IPS-NIHi7 (cell line): ENCODE results near the gene IQCF2.
"Not testable (repeated sequence)": the region's sequence is repeated elsewhere in the genome, so short reads cannot be mapped to it uniquely, and the experiment has no call there.

Source experiments
- DNase-seq: peaks from one replicate; pipeline ENCODE4 v3.0.0; 2012; ENCODE audit warnings: mixed read lengths; ENCODE audit errors: extremely low spot score

Gene IQCF2

GRCh38 chr3:51876186-51876585 lies 14.8 kb downstream of the IQCF2 start:
- no peak for DNase-seq

DNA sequence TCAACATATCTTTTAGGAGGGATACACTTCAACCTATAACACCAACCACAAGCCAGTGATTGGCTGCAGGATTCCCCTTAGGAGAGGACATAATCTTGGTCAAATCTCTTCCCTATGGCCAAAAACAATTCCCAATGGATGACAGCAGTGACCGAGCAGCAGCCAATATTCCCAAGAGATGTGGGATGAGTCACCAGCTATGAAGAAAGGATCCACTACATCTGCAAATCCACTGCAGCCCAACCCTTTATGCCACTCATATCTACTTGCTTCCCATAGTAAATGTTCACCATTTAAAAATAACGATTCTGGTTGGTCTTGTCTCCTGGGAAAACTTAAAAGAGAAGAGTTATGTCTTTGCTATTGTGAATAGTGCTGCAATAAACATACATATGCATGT lies 18.5 kb downstream of the IQCF2 start:
- DNase-seq: no peak

DNA sequence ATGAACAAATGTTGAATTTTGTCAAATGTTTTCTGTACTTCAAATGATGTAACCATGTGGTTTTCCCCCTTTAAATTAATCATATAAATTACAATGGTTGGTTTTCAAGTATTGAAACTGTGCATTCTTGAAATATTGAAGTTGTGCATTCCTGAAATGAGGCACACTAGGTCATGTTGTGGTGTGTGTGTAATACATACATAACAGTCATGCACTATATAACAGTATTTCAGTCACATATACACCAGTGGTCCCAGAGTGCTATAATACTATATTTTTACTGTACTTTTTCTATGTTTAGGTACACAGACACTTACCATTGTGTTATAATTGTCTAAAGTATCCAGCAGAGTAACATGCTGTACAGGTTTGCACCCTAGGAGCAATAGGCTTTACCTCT lies 25.0 kb downstream of the IQCF2 start:
- no peak for DNase-seq

DNA sequence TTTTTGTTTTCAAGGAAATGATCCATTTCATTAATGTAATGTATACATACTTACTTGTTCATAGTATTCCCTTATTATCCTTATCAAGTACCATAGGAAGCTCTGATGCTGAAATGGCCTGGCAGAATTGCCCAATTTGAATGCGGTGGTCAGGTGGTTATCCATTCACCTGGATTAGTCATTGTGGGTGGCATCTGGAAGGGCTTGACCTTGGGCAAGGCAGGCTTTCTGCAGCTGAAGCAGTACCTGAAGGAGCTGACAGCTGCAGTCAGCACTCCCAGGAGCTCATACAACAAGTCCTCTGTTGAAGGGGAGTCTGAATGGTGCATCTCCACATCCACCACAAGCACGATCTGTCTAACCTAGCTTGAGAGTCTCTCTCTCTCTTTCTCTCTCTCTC lies 26.2 kb downstream of the IQCF2 start:
- no peak for DNase-seq

DNA sequence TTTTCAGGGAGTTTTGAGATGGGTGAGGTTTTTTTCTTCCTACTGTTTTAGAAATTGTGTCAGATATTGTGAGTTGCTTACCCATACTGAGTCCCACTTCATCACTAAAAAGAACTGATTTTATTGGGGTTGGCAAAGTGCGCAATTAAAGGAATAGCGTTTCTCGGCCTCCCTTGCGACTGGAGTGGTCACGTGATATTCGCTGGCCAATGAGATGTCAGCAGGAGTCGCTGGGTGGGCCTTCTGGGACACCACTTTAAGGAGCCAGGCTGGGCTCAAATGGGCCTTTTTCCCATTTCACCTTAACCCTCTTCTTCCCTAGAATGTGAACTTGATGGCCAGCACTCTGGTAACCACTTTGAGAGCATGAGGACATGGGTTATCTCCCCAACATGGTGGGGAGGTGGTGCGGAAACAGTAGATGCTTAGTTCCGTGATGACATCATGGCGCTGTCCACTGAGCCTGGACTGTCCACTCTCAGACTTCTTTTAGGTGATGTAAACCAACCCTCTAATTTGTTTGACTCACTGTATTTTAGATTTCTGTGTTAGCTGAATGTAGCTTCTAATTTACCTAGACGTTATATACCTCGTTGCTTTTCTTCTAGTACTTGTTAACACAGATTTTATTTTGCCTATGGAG lies 27.2 kb downstream of the IQCF2 start:
- DNase-seq: no peak

- DNase-seq: no peak
These were observed 30.0 kb downstream of the IQCF2 start for GRCh38 chr3:51891242-51892039.

- no peak for DNase-seq
These were observed 33.0 kb downstream of the IQCF2 start for GRCh38 chr3:51894391-51894790.

DNA sequence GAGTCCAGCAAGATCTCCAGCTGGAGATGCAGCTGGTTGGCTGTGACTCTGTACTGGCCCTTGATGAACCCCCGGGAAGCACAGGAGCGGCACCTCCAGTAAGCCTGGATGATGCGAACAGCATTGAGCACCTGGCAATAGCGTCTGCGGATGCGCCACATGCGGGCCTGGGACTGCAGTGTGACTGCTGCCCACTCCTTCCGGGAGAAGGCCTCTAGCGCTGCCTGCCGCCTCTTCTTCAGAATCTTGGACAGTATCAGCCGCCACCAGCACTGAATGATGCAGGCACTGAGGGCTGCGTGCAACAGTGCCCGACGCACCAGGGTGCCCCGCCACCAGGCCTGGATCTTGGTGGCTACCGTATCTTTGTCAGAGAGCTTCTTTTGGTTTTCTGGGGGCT lies 33.5 kb downstream of the IQCF2 start:
- no peak for DNase-seq

DNA sequence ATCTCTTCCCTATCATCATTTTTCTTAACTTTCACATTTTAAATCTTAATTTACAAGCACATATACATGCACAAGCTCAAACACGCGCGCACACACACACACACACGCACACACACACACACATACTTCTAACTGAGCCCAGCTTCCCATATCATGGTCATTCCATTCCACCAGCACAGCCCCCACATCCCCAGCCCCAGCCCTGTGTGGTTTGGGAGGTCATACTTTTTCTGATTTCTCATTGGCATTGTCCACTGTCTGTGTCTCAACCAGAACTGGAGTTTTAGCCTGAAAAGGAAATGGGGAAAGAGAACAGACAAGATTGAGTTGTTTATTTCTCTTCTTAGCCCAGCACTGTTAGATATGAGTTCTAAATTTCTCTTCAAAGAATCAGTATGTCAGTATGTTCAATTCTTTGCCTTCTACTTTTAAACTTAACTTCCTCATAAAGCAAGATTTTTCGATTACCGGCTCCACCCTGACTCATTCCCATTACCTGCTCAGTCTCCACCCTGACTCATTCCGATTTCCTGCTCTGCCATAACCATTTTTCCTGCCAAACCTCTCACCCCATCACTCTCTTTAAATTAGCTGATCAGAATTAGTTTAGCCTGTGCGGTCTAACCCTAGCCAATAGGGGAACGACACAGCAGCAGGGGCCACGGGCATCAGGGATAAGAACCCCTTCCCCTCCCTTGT lies 35.3 kb downstream of the IQCF2 start:
- no peak for DNase-seq

GRCh38 chr3:51897391-51897790 lies 36.0 kb downstream of the IQCF2 start:
- DNase-seq: no peak

DNA sequence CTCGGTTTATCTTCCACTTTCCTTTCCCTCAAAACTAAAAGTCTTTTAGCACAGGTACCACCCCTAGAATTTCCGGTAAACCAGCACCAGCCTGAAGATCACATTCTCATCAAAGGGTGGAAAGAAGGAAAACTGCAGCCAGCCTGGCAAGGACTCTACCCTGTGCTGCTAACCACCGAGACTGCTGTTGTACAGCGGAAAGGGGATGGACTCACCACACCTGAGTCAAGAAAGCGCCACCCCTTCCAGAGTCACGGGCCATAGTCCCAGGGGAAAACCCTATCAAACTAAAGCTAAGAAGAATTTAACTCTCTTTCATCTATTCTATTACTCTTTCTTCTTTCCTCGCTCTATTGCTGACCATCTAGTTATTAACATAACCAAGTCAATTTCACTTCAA lies 38.6 kb downstream of the IQCF2 start:
- not testable (repeated sequence) for DNase-seq

DNA sequence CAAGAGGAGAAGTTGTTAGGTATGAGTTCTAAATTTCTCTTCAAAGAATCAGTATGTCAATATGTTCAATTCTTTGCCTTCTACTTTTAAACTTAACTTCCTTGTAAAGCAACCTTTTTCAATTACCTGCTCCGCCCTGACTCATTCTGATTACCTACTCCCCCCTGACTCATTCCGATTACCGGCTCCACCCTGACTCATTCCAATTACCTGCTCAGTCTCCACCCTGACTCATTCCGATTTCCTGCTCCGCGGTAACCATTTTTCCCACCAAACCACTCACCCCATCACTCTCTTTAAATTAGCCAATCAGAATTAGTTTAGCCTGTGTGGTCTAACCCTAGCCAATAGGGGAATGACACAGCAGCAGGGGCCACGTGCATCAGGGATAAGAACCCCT lies 40.9 kb downstream of the IQCF2 start:
- DNase-seq: not testable (repeated sequence)

GRCh38 chr3:51904034-51904823 lies 42.8 kb downstream of the IQCF2 start:
- no peak for DNase-seq

GRCh38 chr3:51908026-51908425 lies 46.6 kb downstream of the IQCF2 start:
- DNase-seq: no peak
